ENCODE results near the gene DIPK1B.

The DIPK1B gene

DNA sequence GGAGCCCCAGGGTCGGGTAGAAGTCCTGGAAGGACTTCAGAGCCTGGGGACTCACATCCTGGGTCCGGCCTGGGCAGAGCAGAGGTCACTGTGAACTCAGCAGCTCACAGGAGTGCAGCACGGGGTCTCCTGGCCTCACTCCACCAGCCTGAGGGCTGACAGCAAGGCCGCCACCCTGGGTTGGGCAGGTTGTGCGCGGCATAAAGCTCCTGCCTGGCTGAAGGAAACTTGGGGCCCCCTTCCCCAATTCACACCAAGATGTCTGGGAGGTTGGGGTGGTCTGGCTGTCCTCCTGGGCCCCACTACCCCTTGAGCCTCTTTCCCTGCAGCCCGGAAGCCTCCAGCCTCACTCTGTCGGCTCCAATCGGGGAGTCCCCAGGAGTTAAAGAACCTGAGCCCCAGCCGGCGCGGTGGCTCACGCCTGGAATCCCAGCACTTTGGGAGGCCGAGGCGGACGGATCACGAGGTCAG, 49.9 kb downstream of the DIPK1B start:
- H3K27ac ChIP-seq, result no peak overlapping the region
- TF ChIP-seq, protein P1, sequence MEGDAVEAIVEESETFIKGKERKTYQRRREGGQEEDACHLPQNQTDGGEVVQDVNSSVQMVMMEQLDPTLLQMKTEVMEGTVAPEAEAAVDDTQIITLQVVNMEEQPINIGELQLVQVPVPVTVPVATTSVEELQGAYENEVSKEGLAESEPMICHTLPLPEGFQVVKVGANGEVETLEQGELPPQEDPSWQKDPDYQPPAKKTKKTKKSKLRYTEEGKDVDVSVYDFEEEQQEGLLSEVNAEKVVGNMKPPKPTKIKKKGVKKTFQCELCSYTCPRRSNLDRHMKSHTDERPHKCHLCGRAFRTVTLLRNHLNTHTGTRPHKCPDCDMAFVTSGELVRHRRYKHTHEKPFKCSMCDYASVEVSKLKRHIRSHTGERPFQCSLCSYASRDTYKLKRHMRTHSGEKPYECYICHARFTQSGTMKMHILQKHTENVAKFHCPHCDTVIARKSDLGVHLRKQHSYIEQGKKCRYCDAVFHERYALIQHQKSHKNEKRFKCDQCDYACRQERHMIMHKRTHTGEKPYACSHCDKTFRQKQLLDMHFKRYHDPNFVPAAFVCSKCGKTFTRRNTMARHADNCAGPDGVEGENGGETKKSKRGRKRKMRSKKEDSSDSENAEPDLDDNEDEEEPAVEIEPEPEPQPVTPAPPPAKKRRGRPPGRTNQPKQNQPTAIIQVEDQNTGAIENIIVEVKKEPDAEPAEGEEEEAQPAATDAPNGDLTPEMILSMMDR (conservative IDR thresholded peaks at IDR 0.05), result no peak

DNA sequence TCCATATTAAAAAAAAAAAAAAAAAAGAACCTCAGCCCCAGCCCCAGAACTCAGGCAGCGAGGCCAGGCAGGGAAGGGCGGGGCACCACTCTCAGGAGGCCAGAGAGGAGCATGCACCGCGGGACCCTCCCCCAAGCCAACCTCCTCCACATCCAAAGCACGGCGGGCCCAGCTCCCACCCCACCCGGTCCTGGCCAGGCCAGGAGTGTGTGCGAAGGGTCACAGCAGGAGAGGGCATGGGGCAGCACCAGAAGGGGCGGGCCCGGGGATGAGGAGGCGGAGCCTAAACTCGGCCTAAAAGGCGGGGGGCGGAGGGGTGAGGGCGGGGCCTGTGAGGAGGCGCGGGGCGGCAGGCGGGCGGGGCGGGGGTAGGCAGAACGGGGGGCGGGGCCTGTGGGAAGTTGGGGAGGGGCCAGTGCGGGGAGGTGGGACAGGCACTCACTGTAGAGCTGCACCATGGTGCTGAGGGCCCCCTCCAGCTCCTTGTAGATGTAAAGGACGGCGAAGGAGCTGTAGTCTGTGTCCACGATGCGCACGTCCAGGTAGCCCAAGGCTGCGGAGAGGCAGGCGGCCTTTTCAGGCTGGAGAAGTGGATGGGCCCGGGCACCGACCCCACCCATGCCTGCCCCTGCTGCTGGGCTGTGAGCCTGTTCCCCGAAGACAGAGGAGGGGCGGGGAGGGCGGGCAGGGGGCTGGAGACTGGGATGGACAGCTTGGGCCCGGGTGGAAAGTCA, 50.7 kb downstream of the DIPK1B start:
- TF ChIP-seq, protein P1 (conservative IDR thresholded peaks at IDR 0.05), result no peak
- no peak overlapping the region; the same call in 1 of the 2 replicates for H3K27ac ChIP-seq

DNA sequence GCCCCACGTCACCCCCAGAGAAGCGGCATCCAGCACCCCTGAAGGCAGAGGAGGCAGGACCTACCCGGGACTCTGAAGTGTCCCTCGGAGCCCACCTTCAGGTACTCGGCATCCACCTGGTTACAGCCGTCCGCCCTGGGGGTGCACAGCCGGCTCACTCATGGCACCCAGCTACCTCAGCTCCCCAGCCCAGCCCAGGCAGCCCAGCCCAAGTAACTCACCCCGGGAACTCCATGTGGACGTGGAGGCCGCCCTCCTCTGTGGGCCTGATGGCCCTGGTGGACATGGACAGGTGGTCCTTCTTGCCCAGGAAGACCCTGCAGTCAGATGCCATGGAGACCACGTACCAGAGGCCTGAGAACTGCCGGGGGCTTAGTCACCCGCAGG, 51.3 kb downstream of the DIPK1B start:
- TF ChIP-seq, protein P1 (conservative IDR thresholded peaks at IDR 0.05), result no peak
- no peak overlapping the region; the same call in 1 of the 2 replicates for H3K27ac ChIP-seq

DNA sequence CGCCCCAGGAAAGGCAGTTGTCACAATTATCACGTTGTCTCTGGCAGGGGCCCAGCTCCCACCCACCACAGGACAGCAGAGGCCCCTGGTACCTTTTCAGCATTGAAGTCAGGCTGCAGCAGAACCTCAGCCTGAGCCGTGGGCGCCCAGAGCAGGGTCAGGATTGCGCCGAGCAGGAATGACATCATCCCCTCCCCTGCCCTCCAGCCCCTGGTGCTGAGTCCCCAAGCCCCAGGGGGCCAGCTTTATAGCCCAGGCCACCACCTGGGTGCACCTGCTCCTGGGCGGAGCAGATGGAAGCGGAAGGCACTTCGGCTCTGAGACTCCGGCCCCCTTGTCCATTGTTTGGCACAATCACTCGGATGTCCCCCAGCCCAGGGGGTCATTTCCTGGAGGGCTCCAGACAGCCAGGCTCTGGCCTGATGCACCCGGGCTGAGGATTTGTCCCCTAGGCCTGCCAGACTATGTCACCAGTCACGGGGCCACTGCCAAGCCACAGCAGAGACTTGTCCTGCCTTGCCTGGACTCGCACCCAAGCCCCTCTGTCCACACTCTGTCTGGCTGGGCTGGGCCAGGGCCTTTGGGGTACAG, 52.0 kb downstream of the DIPK1B start, which contains the start of gene LCN15:
Gene LCN15 (minus strand): TSS at position 218 of the 591 bp plus-strand sequence. CDS start 30 bp downstream, at position 188.
- H3K27ac ChIP-seq, result peak within 1 kb of the TSS; percentile 50; the same call in 1 of the 2 replicates
- TF ChIP-seq, protein P1 (conservative IDR thresholded peaks at IDR 0.05), result no peak

DNA sequence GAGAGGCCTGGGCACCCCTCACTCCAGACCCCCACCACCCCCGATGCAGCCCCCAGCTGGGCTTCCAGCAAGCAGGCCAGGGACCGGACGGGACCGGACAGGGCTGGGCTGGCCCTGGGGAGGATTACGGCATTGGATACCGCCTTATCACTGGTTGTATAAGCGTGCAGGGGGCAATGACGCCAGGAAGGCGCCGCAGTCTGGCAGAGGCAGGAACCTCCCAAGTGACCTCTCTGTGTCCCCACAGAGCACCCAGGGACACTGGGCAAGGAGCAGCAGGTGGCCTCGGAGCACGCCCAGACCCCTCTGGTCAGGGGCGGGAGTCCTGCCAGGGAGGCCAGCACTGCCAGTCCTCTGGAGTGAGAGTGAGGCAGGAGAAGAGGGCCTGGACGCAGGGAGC, 52.7 kb downstream of the DIPK1B start:
- H3K27ac ChIP-seq, result 0 out of 2 replicates have a peak overlapping the region, but pooled peaks have one; percentile 50
- TF ChIP-seq, protein P1 (conservative IDR thresholded peaks at IDR 0.05), result no peak

DNA sequence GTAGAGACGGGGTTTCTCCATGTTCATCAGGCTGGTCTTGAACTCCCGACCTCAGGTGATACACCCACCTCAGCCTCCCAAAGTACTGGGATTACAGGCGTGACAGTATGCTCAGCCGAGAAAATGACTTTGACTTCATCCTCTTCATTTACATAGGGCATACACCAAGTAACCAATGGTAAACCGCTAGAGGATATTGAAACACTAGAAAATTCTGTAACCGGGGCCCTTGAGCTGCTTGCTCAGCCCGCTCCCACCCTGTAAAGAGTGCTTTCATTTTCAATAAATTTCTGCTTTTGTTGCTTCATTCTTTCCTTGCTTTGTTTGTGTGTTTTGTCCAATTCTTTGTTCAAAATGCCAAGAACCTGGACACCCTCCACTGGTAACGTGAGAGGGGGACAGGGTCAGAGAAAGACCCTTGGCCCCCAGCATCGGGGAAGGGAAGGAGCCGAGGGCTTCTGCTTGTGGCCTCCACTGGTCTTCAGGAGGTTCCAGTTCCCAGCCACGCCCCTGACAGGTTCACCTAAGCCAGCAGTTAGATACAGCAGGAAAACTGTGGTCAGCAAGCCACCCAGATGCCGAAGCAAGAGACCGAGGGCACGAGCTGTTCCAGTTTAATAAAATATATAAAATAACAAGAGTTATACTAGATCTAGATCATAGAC, 53.5 kb downstream of the DIPK1B start:
- H3K27ac ChIP-seq, result peak overlapping the region; percentile 50

DNA sequence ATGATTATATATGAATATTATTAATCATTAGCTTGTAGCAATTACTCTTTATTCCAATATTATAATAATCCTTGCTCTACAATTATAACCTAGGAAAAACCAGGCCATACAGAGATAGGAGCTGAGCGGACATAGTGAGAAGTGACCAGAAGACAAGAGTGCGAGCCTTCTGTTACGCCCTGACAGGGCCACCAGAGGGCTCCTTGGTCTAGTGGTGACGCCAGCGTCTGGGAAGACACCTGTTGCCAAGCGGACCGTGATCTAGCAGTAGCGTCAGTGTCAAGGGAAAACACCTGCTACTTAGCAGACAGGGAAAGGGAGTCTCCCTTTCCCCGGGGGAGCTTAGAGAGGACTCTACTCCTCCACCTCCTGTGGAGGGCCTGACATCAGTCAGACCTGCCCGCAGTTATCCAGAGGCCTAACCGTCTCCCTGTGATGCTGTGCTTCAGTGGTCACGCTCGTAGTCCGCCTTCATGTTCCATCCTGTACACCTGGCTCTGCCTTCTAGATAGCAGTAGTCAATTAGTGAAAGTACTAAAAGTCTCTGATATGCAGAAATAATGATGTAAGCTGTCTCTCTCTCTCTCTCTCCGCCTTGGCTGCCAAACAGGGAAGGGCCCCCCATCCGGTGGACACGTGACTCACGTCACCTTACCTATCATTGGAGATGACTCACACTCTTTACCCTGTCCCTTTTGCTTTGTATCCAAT, 54.2 kb downstream of the DIPK1B start:
- TF ChIP-seq, protein P1 (conservative IDR thresholded peaks at IDR 0.05), result peak; percentile 61
- H3K27ac ChIP-seq, result peak overlapping the region; percentile 50
